Mesendoderm (in vitro differentiated cells): ENCODE data around the gene GPX7.
A peak's percentile ranks its signal among the peaks of the same experiment; 100 is the strongest.

Experiments used
- DNase-seq: peaks from one replicate; pipeline ENCODE4 v3.0.0; 2013
- H2AK5ac ChIP-seq: 2 replicates; pipeline ENCODE4 v1.6.1; 2013; ENCODE audit warnings: low read length, inconsistent platforms
- H2BK120ac ChIP-seq: 2 replicates; pipeline ENCODE4 v1.6.1; 2013; ENCODE audit warnings: low read depth, mild to moderate bottlenecking, low read length, moderate library complexity, mixed read lengths
- H2BK15ac ChIP-seq: replicated peaks from 2 replicates; pipeline ENCODE4 v1.6.1; 2013; ENCODE audit warnings: low read depth, mild to moderate bottlenecking, moderate library complexity
- H2BK5ac ChIP-seq: 2 replicates; pipeline ENCODE4 v1.6.1; 2013; ENCODE audit warnings: low read length, inconsistent platforms
- H3K18ac ChIP-seq: 2 replicates; pipeline ENCODE4 v1.6.1; 2013; ENCODE audit warnings: mild to moderate bottlenecking, low read length, mixed read lengths
- H3K23ac ChIP-seq: one replicate; pipeline ENCODE4 v1.6.1; 2013; ENCODE audit warnings: low read length
- H3K27ac ChIP-seq: 2 replicates; pipeline ENCODE4 v1.5.1; 2013; ENCODE audit warnings: low read depth, mild to moderate bottlenecking, inconsistent platforms, low read length, moderate library complexity
- H3K27me3 ChIP-seq: 2 replicates; pipeline ENCODE4 v1.6.1; 2013; ENCODE audit warnings: low read length, control low read depth, mild to moderate bottlenecking, inconsistent platforms; ENCODE audit not compliant: insufficient read depth, poor library complexity
- H3K36me3 ChIP-seq: 2 replicates; pipeline ENCODE4 v1.6.1; 2013; ENCODE audit warnings: low read length, inconsistent platforms; ENCODE audit not compliant: control insufficient read depth, insufficient read depth
- H3K4ac ChIP-seq: one replicate; pipeline ENCODE4 v1.6.1; 2013; ENCODE audit warnings: low read depth, mild to moderate bottlenecking, low read length, moderate library complexity
- H3K4me1 ChIP-seq: 2 replicates; pipeline ENCODE4 v1.6.1; 2013; ENCODE audit warnings: low read depth, low read length, inconsistent platforms; ENCODE audit not compliant: control insufficient read depth
- H3K4me2 ChIP-seq: 2 replicates; pipeline ENCODE4 v1.6.1; 2013; ENCODE audit warnings: low read length
- H3K4me3 ChIP-seq: 2 replicates; pipeline ENCODE4 v1.5.1; 2013; ENCODE audit warnings: mild to moderate bottlenecking, low read length
- H3K56ac ChIP-seq: one replicate; pipeline ENCODE4 v1.6.1; 2013; ENCODE audit warnings: low read length
- H3K79me1 ChIP-seq: 2 replicates; pipeline ENCODE4 v1.6.1; 2013; ENCODE audit warnings: low read length, inconsistent platforms
- H3K79me2 ChIP-seq: 2 replicates; pipeline ENCODE4 v1.6.1; 2013; ENCODE audit warnings: mild to moderate bottlenecking, low read length; ENCODE audit not compliant: control insufficient read depth, insufficient read depth
- H3K9ac ChIP-seq: 2 replicates; pipeline ENCODE4 v1.6.1; 2013; ENCODE audit warnings: low read length, inconsistent platforms
- H4K5ac ChIP-seq: one replicate; pipeline ENCODE4 v1.6.1; 2013; ENCODE audit warnings: low read length
- H4K8ac ChIP-seq: one replicate; pipeline ENCODE4 v1.6.1; 2013; ENCODE audit warnings: low read depth, mild to moderate bottlenecking, control low read depth, low read length, moderate library complexity
- WGBS: extraction: QIAGEN DNeasy Blood & Tissue Kit; methylation state at CpG from one replicate; pipeline ENCODE4 v1.1.7; 2013; ENCODE audit warnings: low lambda C conversion rate, missing lambda C conversion rate; ENCODE audit not compliant: insufficient coverage; ENCODE audit errors: extremely low coverage; 5-methylcytosine and 5-hydroxymethylcytosine counted together

The GPX7 gene

DNA sequence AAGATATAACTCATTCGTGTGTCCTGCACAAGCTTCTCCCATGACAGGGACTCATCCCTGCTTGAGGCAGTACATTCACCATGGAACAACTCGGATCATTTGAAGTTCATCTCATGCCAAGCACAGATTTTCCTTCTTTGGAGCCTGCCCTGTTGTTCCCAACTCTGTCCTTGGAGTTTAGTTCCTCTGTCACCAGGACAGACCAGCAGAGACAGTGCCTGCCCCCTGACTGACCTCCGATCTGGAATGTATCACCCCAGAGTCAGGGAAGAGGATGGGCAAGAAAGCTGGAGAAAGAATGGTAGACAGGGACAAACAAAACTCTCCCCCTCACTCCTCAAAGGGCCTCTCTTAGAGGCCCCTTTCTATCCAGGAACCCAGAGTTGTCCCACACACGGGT lies 35.8 kb downstream of the GPX7 start:
- Histone ChIP-seq H2AK5ac (no peak overlapping the region), H3K56ac (peak overlapping the region; percentile 77), H3K4me3 (no peak overlapping the region), H2BK15ac (no peak overlapping the region), H4K5ac (peak overlapping the region; percentile 7), H3K27ac (peak overlapping the region; percentile 46), H3K79me2 (no peaks in the 10 kb centered on the region), H3K18ac (no peak overlapping the region), H3K4me2 (no peak overlapping the region), H3K4ac (peak overlapping the region; percentile 22), H2BK120ac (no peak overlapping the region), H3K27me3 (peaks cover 7% of the 10 kb centered on the region), H4K8ac (no peak overlapping the region), H3K79me1 (no peaks in the 10 kb centered on the region), H3K23ac (no peak overlapping the region), H3K36me3 (no peaks in the 10 kb centered on the region), H3K9ac (peak overlapping the region; percentile 49), H3K4me1 (peaks cover 16% of the 10 kb centered on the region), H2BK5ac (peak overlapping the region; percentile 90)
- WGBS, result no CpG with 5 or more reads among the region's 4 CpGs
- DNase-seq, result peak; percentile 64

DNA sequence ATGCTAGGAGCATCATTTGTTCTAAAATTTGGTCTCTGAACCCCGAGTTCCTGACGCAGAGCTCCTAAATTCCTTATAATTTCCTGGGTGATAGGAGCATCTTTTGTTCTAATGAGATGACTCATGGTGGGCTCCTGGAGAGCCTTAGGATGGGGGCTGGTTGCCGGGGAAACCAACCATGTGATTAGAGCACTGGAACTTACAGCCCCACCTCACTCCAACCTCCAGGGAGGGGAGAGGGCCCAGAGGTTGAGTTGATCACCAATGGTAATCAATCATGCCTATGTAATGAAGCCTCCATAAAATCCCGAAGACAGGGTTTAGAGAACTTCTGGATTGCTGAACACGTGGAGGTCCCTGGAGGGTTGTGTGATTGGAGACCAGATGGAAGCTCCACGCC lies 38.5 kb downstream of the GPX7 start:
- no peak overlapping the region for H3K23ac ChIP-seq
- H3K4me3 ChIP-seq, result no peak overlapping the region
- no peak overlapping the region for H2BK15ac ChIP-seq
- no CpG with 5 or more reads among the region's 6 CpGs for WGBS
- no peak overlapping the region for H2BK120ac ChIP-seq
- no peaks in the 10 kb centered on the region for H3K27me3 ChIP-seq
- DNase-seq, result peak; percentile 33
- H3K4me1 ChIP-seq, result peaks cover 16% of the 10 kb centered on the region
- no peak overlapping the region for H4K8ac ChIP-seq
- H3K79me2 ChIP-seq, result no peaks in the 10 kb centered on the region
- no peak overlapping the region for H3K18ac ChIP-seq
- no peak overlapping the region for H3K56ac ChIP-seq
- H3K4me2 ChIP-seq, result no peak overlapping the region
- H3K4ac ChIP-seq, result no peak overlapping the region
- no peak overlapping the region for H2BK5ac ChIP-seq
- no peak overlapping the region for H2AK5ac ChIP-seq
- no peak overlapping the region for H4K5ac ChIP-seq
- H3K9ac ChIP-seq, result no peak overlapping the region
- no peaks in the 10 kb centered on the region for H3K36me3 ChIP-seq
- H3K27ac ChIP-seq, result no peak overlapping the region
- no peaks in the 10 kb centered on the region for H3K79me1 ChIP-seq

DNA sequence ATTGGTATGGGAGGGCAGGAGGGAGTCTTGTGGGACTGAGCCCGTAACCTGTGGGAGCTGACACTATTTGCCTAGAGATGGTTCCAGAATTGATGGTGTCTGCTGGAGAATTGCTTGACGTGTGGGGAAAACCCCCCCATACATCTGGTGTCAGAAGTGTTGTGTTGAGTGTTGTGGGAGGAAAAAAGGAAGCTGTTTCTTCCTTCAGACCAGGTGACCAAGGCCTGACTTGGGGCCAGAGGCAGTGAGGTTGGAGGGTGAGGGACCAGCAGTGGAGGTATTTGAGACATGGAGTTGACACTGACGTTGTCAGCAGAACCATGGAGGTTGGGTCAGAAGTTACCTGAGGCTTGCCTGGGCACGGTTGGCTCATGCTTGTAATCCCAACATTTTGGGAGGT lies 39.1 kb downstream of the GPX7 start:
- Histone ChIP-seq H4K8ac (no peak overlapping the region), H2BK120ac (no peak overlapping the region), H3K27ac (no peak overlapping the region), H2BK15ac (no peak overlapping the region), H4K5ac (no peak overlapping the region), H3K56ac (no peak overlapping the region), H3K79me2 (no peaks in the 10 kb centered on the region), H3K18ac (no peak overlapping the region), H3K4me1 (peaks cover 16% of the 10 kb centered on the region), H3K23ac (no peak overlapping the region), H3K4ac (no peak overlapping the region), H2BK5ac (no peak overlapping the region), H3K36me3 (no peaks in the 10 kb centered on the region), H3K4me3 (no peak overlapping the region), H3K4me2 (no peak overlapping the region), H3K9ac (no peak overlapping the region), H2AK5ac (no peak overlapping the region), H3K27me3 (no peaks in the 10 kb centered on the region), H3K79me1 (no peaks in the 10 kb centered on the region)
- WGBS, result no CpG with 5 or more reads among the region's 4 CpGs
- DNase-seq, result no peak

DNA sequence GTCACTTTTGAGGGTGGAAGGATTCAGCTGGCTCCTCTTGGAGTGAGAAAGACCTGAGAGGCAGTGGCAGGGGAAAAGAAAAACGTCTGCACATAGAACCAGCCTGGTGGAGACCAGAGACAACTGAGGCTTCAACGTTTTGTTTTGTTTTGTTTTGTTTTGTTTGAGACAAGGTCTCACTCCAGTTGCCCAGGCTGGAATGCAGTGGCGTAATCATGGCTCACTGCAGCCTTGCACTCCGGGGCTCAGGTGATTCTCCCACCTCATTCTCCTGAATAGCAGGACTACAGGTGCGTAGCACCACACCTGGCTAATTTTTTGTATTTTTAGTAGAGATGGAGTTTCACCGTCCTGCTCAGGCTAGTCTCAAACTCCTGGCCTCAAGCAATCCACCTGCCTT lies 43.1 kb downstream of the GPX7 start:
- Histone ChIP-seq H3K18ac (no peak overlapping the region), H3K4me3 (no peak overlapping the region), H3K36me3 (no peaks in the 10 kb centered on the region), H4K5ac (no peak overlapping the region), H4K8ac (no peak overlapping the region), H3K23ac (no peak overlapping the region), H3K4ac (no peak overlapping the region), H2AK5ac (no peak overlapping the region), H3K79me1 (no peaks in the 10 kb centered on the region), H2BK5ac (no peak overlapping the region), H3K9ac (no peak overlapping the region), H3K4me2 (no peak overlapping the region), H3K79me2 (no peaks in the 10 kb centered on the region), H3K27ac (no peak overlapping the region), H3K27me3 (no peaks in the 10 kb centered on the region), H2BK15ac (no peak overlapping the region), H2BK120ac (no peak overlapping the region), H3K4me1 (no peaks in the 10 kb centered on the region), H3K56ac (no peak overlapping the region)
- DNase-seq, result no peak
- WGBS, result no CpG with 5 or more reads among the region's 6 CpGs

DNA sequence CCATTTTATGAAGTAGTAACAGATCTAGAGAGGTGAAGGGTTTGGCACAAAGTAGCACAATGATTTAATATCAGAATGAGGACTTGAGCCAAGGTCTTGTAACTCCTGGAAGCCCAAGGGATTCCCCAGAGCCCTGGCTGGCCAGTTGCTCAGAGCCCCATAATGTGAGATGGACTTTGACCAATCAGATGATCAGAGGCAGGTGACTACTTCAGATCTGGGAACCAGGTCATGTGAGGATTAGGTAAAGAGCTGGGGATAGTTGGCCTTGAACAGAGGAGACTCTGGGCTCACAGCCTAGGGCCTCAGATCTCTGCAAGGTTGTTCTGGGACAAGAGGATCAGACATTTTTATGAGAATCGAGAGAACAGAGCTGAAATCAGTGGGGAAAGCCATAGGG lies 49.7 kb downstream of the GPX7 start:
- Histone ChIP-seq H4K5ac (no peak overlapping the region), H3K56ac (no peak overlapping the region), H2BK120ac (no peak overlapping the region), H3K18ac (no peak overlapping the region), H3K79me2 (no peaks in the 10 kb centered on the region), H2AK5ac (no peak overlapping the region), H4K8ac (no peak overlapping the region), H3K27me3 (no peaks in the 10 kb centered on the region), H3K4me3 (no peak overlapping the region), H2BK5ac (no peak overlapping the region), H3K36me3 (no peaks in the 10 kb centered on the region), H3K27ac (no peak overlapping the region), H3K23ac (no peak overlapping the region), H2BK15ac (no peak overlapping the region), H3K9ac (no peak overlapping the region), H3K4me1 (no peaks in the 10 kb centered on the region), H3K4ac (no peak overlapping the region), H3K4me2 (no peak overlapping the region), H3K79me1 (no peaks in the 10 kb centered on the region)
- WGBS, result no CpG with 5 or more reads among the region's 1 CpG
- DNase-seq, result no peak

DNA sequence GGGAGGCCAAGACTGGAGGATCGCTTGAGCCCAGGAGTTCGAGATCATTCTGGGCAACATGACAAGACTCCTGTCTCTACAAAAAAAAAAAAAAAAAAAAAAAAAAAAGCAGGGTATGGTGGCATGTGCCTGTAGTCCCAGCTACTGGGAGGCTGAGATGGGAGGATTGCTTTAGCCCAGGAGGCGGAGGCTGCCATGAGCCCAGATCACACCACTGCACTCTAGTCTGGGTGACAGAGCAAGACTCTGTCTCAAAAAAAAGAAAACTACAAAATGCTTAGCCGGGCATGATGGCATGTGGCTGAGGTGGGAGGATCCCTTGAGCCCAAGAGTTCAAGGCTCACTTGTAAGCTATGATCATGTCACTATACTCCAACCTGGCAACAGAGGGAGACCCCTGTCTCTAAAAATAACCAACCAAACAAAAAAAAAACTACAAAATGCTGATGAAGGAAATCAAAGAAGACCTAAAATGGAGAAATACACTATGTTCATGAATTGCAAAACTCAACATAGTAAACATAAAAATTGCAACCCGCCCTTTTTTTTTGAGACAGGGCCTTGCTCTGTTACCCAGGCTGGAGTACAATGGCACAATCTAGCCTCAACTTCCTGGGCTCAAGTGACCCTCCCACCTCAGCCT lies 51.2 kb downstream of the GPX7 start:
- no peak overlapping the region for H2BK15ac ChIP-seq
- no peak overlapping the region for H4K5ac ChIP-seq
- H2AK5ac ChIP-seq, result no peak overlapping the region
- no peak overlapping the region for H3K4ac ChIP-seq
- H3K4me1 ChIP-seq, result no peaks in the 10 kb centered on the region
- H3K18ac ChIP-seq, result no peak overlapping the region
- no peaks in the 10 kb centered on the region for H3K79me2 ChIP-seq
- H3K27ac ChIP-seq, result no peak overlapping the region
- H2BK120ac ChIP-seq, result no peak overlapping the region
- no peak overlapping the region for H3K23ac ChIP-seq
- H3K4me2 ChIP-seq, result no peak overlapping the region
- no peak overlapping the region for H3K9ac ChIP-seq
- H3K36me3 ChIP-seq, result no peaks in the 10 kb centered on the region
- no peak overlapping the region for H3K56ac ChIP-seq
- no peak overlapping the region for H2BK5ac ChIP-seq
- H3K4me3 ChIP-seq, result no peak overlapping the region
- H3K27me3 ChIP-seq, result no peaks in the 10 kb centered on the region
- no peak for DNase-seq
- H3K79me1 ChIP-seq, result no peaks in the 10 kb centered on the region
- WGBS, result no CpG with 5 or more reads among the region's 5 CpGs
- H4K8ac ChIP-seq, result no peak overlapping the region
